ENCODE data around the gene CCSAP. TPM values are rescaled to one million over a fixed set of nuclear protein-coding genes. Genes with fewer than 3 reads are reported as not detected.

CCSAP gene
- total and polyA plus RNA-seq, 11 donors, result 0.94 to 6.2 (median 2.5) TPM

DNA sequence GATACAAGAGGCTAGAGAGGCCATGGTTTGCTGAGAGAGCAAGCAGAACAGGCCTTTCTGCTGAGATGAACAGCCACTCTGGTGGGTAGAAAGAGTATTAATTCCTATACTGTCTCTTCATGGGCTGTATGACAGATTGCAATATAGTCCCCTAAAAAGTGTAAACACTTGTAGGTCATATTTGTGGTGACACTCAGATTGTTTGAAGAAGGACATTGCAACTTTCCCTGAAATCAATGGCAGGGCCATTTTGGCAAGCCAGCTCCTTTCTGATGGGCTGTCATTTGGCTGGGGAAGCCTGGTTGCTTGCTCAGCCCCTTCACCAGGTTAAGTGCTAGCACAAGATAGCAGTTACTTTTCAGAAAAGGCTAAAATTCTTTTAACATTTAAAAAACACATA is 44.4 kb downstream of the CCSAP start:
- TF ChIP-seq, protein P1, sequence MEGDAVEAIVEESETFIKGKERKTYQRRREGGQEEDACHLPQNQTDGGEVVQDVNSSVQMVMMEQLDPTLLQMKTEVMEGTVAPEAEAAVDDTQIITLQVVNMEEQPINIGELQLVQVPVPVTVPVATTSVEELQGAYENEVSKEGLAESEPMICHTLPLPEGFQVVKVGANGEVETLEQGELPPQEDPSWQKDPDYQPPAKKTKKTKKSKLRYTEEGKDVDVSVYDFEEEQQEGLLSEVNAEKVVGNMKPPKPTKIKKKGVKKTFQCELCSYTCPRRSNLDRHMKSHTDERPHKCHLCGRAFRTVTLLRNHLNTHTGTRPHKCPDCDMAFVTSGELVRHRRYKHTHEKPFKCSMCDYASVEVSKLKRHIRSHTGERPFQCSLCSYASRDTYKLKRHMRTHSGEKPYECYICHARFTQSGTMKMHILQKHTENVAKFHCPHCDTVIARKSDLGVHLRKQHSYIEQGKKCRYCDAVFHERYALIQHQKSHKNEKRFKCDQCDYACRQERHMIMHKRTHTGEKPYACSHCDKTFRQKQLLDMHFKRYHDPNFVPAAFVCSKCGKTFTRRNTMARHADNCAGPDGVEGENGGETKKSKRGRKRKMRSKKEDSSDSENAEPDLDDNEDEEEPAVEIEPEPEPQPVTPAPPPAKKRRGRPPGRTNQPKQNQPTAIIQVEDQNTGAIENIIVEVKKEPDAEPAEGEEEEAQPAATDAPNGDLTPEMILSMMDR (IDR thresholded peaks at IDR 0.05), result no peak
- no peak for TF ChIP-seq POLR2A (IDR thresholded peaks at IDR 0.05)
- Histone ChIP-seq H3K4me1 (peaks cover 0 to 13% (median 3%) of the 10 kb centered on the region in 12 donors), H3K4me3 (no peak overlapping the region), H3K27ac (no peak overlapping the region), H3K9me3 (no peaks in the 10 kb centered on the region), H3K27me3 (no peaks in the 10 kb centered on the region), H3K36me3 (peaks cover 6 to 78% (median 63%) of the 10 kb centered on the region in 9 donors)
- DNase-seq, result no peak
- ATAC-seq, result no peak
- intact Hi-C loops (cut with DNase I), result no loop called here

- 96 to 99% (median 96%) methylated on average over 1 of the region's 1 CpG for WGBS, 4 donors
Measured at GRCh38 chr1:229297746-229298145, 45.1 kb downstream of the CCSAP start.

DNA sequence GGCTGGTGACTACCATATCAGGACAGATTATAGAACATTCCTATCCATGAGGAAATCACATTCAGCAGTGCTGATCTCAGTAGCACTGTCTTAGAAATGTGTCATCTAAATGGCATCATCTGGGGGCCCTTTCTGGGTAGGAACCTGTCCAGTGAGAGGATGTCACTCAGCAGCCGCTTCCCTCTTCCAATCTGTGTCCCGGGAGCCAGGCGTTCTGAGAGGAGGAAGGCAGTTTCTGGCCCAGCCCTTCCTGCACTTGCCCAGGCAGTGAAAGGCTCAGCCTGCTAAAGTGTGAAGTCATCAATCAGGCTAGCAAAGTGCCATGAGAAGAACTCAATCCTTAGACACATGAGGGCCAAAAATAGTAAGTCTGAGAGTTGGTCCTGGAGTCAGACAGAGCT is 46.3 kb downstream of the CCSAP start:
- Histone ChIP-seq H3K36me3 (peaks cover 5 to 65% (median 56%) of the 10 kb centered on the region in 9 donors), H3K27ac (peak overlapping the region in 8 of 12 donors; percentile 6 to 78 (median 60)), H3K4me3 (no peak overlapping the region), H3K9me3 (no peaks in the 10 kb centered on the region), H3K4me1 (peaks cover 0 to 13% (median 3%) of the 10 kb centered on the region in 12 donors), H3K27me3 (no peaks in the 10 kb centered on the region)
- no peak for TF ChIP-seq POLR2A (IDR thresholded peaks at IDR 0.05)
- TF ChIP-seq, protein P1 (IDR thresholded peaks at IDR 0.05), result no peak
- WGBS, 4 donors, result 18 to 50% (median 36%) methylated on average over 3 of the region's 3 CpGs
- intact Hi-C loops (cut with DNase I), result loop anchor here in 1 of 10 donors (2.0 kb wide), 1 partner anchor 26 kb away; the partner anchor contains the start of gene RAB4A
- peak; percentile 70 to 89 (median 88) for ATAC-seq
- DNase-seq, result peak in 3 of 5 donors; percentile 18 to 74 (median 60)

More at GRCh38 chr1:229297746-229298145, 45.1 kb downstream of the CCSAP start:
- Histone ChIP-seq H3K4me1 (peaks cover 0 to 13% (median 3%) of the 10 kb centered on the region in 12 donors), H3K27ac (no peak overlapping the region), H3K4me3 (no peak overlapping the region), H3K36me3 (peaks cover 6 to 72% (median 63%) of the 10 kb centered on the region in 9 donors), H3K9me3 (no peaks in the 10 kb centered on the region), H3K27me3 (no peaks in the 10 kb centered on the region)
- TF ChIP-seq POLR2A (IDR thresholded peaks at IDR 0.05), result no peak
- TF ChIP-seq, protein P1 (IDR thresholded peaks at IDR 0.05), result no peak
- ATAC-seq, result no peak
- intact Hi-C loops (cut with DNase I), result loop anchor here in 1 of 10 donors (2.0 kb wide), 1 partner anchor 27 kb away; the partner anchor contains the start of gene RAB4A
- DNase-seq, result no peak

DNA sequence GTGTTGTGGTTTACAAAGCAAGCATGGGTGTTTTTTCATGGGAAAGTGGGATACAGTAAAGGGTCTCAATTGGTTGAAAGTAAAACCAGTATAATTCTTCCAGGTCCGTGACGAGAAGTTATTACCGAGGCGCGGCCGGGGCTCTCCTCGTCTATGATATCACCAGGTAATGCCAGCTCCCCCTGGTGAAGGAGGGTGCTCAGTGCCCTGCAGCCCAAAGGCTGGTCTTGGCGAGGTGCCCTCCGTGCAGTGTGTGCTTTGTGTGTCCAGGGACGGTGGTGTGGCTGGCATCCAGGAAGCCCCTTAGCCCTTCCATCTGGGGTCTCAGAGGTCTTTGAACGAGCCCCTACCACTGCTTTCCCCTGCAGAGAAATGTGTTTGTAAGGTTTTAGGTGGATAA is 47.1 kb downstream of the CCSAP start:
- TF ChIP-seq, protein P1 (IDR thresholded peaks at IDR 0.05), result no peak
- no peak for TF ChIP-seq POLR2A (IDR thresholded peaks at IDR 0.05)

More for the DNA sequence above, 47.1 kb downstream of the CCSAP start:
- intact Hi-C loops (cut with DNase I), result loop anchor here in 1 of 10 donors (2.0 kb wide), 1 partner anchor 25 kb away; the partner anchor contains the start of gene RAB4A
- Histone ChIP-seq H3K27me3 (no peaks in the 10 kb centered on the region), H3K4me3 (no peak overlapping the region), H3K4me1 (peaks cover 0 to 13% (median 3%) of the 10 kb centered on the region in 12 donors), H3K36me3 (peaks cover 5 to 61% (median 55%) of the 10 kb centered on the region in 9 donors), H3K27ac (peak overlapping the region in 6 of 12 donors; percentile 6 to 68 (median 57)), H3K9me3 (no peaks in the 10 kb centered on the region)
- DNase-seq (peak in 2 of 5 donors; percentile 14 to 34), ATAC-seq (peak in 3 of 4 donors; percentile 15 to 55 (median 43))
- WGBS, 4 donors, result 85 to 90% (median 87%) methylated on average over 11 of the region's 11 CpGs
